ENCODE results near the gene RAX2.

Gene RAX2

GRCh38 chr19:3753631-3754410 is 18.2 kb downstream of the RAX2 start:
- no peak overlapping the region for H3K4me3 ChIP-seq (ENCODE audit: low read depth, low read length)
- no peak for TF ChIP-seq CTCF (conservative IDR thresholded peaks at IDR 0.05; ENCODE audit: low read depth, low read length)

GRCh38 chr19:3752492-3752891 is 19.5 kb downstream of the RAX2 start:
- no peak for DNase-seq (ENCODE audit: low read depth)
- TF ChIP-seq CTCF (conservative IDR thresholded peaks at IDR 0.05; ENCODE audit: low read depth, low read length): no peak
- no peak overlapping the region for H3K4me3 ChIP-seq (ENCODE audit: low read depth, low read length)

More at GRCh38 chr19:3753631-3754410, 18.2 kb downstream of the RAX2 start:
- no peak for DNase-seq (ENCODE audit: low read depth)

- no peak for DNase-seq (ENCODE audit: low read depth)
- H3K4me3 ChIP-seq (ENCODE audit: low read depth, low read length): no peak overlapping the region
- TF ChIP-seq CTCF (conservative IDR thresholded peaks at IDR 0.05; ENCODE audit: low read depth, low read length): no peak
Measured at GRCh38 chr19:3751236-3751635, 20.8 kb downstream of the RAX2 start.

GRCh38 chr19:3750211-3750610 is 21.8 kb downstream of the RAX2 start:
- DNase-seq (ENCODE audit: low read depth): no peak
- no peak overlapping the region for H3K4me3 ChIP-seq (ENCODE audit: low read depth, low read length)
- no peak for TF ChIP-seq CTCF (conservative IDR thresholded peaks at IDR 0.05; ENCODE audit: low read depth, low read length)

- DNase-seq (ENCODE audit: low read depth): no peak
- H3K4me3 ChIP-seq (ENCODE audit: low read depth, low read length): no peak overlapping the region
- no peak for TF ChIP-seq CTCF (conservative IDR thresholded peaks at IDR 0.05; ENCODE audit: low read depth, low read length)
Measured at GRCh38 chr19:3748965-3749364, 23.1 kb downstream of the RAX2 start.

GRCh38 chr19:3746371-3747056 is 25.5 kb downstream of the RAX2 start:
- H3K4me3 ChIP-seq (ENCODE audit: low read depth, low read length): no peak overlapping the region

More at GRCh38 chr19:3746371-3747056, 25.5 kb downstream of the RAX2 start:
- DNase-seq (ENCODE audit: low read depth): no peak
- TF ChIP-seq CTCF (conservative IDR thresholded peaks at IDR 0.05; ENCODE audit: low read depth, low read length): no peak
